ENCODE data around the gene CHCHD3.

DNA sequence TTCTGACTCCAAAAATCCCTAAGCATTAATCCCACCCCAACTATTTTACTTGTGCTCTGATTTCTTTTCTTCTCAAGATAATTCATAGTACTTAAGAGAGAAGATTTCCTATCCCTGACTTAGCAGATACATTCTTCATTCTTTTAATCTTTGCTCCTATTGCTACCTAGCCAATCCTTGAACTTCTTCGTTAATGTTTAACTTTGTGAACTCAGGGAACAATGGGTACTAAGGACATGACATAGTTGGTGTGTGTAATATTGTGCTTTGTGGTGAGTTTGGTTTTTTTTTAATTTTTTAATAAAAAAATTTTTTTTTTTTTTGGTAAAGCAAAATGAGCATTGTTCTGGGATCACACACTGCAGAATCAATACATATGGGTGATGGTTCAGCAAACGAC is 166.2 kb downstream of the CHCHD3 start:
- no peak for TF ChIP-seq CTCF (IDR thresholded peaks at IDR 0.05)
- no peak for TF ChIP-seq POLR2A (IDR thresholded peaks at IDR 0.05)

Data from right lobe of liver (tissue), 4 donors.